ENCODE results near the gene RPS17. TPM values are rescaled to one million over a fixed set of nuclear protein-coding genes. Genes with fewer than 3 reads are reported as not detected.

The RPS17 gene
- total RNA-seq, 1 donor from 2014 or later: 3,227 TPM

DNA sequence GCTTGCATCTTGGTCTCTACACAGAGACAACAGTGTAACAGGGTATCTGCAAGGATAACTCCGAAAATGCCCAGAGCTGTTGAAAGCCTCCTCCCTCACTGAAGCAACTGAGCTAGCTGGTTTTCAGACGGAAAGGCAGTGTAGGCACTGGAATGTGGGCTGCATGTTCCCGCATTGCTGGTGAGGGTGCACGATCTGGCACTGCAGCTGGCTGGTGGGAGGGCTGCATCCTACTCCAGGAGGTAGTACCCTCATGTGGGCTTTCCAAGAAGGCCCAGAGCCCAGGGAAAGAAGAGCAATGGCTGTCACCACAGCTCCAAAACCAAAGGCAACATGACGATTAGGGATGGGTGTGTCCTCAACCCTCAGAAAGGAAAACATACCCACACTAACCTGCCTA lies 28.7 kb upstream of the RPS17 start:
- Mint-ChIP-seq H3K27me3 (peaks cover 22% of the 10 kb centered on the region), H3K27ac (no peak overlapping the region), H3K9me3 (no peaks in the 10 kb centered on the region), H3K4me1 (no peaks in the 10 kb centered on the region), H3K36me3 (ENCODE audit: low read depth) (no peaks in the 10 kb centered on the region), H3K4me3 (no peak overlapping the region)
- DNase-seq (no peak), ATAC-seq (ENCODE audit: low read depth) (no peak)
- CTCF ChIA-PET: no interaction called here
- TF ChIP-seq, protein P1, sequence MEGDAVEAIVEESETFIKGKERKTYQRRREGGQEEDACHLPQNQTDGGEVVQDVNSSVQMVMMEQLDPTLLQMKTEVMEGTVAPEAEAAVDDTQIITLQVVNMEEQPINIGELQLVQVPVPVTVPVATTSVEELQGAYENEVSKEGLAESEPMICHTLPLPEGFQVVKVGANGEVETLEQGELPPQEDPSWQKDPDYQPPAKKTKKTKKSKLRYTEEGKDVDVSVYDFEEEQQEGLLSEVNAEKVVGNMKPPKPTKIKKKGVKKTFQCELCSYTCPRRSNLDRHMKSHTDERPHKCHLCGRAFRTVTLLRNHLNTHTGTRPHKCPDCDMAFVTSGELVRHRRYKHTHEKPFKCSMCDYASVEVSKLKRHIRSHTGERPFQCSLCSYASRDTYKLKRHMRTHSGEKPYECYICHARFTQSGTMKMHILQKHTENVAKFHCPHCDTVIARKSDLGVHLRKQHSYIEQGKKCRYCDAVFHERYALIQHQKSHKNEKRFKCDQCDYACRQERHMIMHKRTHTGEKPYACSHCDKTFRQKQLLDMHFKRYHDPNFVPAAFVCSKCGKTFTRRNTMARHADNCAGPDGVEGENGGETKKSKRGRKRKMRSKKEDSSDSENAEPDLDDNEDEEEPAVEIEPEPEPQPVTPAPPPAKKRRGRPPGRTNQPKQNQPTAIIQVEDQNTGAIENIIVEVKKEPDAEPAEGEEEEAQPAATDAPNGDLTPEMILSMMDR (IDR thresholded peaks at IDR 0.05): no peak
- POLR2A ChIA-PET: no interaction called here
- intact Hi-C loops (cut with micrococcal nuclease): no loop called here

DNA sequence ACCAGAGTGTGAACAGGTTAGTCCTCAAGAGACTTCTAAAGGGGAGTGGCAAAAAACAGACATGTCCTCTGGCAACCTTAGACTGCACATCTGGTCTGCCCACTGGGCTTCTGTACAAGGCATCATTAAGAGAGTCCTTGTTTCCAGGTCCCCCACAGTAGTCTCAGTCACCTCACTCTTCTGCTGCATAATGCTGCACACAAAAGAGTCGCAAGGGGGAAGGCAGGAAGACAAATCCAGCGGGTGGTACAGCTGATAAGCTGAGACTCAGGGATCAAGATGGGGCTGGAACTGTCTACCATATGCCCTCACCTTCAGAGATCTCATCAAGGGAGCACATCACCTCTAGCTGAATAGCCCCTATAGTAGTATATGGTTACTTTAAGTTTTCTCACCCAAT lies 27.4 kb upstream of the RPS17 start:
- H3K9me3 Mint-ChIP-seq: no peaks in the 10 kb centered on the region
- no peak overlapping the region for H3K4me3 Mint-ChIP-seq
- TF ChIP-seq, protein P1 (IDR thresholded peaks at IDR 0.05): no peak
- peaks cover 17% of the 10 kb centered on the region for H3K27me3 Mint-ChIP-seq
- ChIA-PET CTCF (no interaction called here), POLR2A (no interaction called here)
- no peak for ATAC-seq (ENCODE audit: low read depth)
- no peaks in the 10 kb centered on the region for H3K36me3 Mint-ChIP-seq (ENCODE audit: low read depth)
- H3K4me1 Mint-ChIP-seq: no peaks in the 10 kb centered on the region
- DNase-seq: no peak
- H3K27ac Mint-ChIP-seq: no peak overlapping the region
- intact Hi-C loops (cut with micrococcal nuclease): no loop called here

DNA sequence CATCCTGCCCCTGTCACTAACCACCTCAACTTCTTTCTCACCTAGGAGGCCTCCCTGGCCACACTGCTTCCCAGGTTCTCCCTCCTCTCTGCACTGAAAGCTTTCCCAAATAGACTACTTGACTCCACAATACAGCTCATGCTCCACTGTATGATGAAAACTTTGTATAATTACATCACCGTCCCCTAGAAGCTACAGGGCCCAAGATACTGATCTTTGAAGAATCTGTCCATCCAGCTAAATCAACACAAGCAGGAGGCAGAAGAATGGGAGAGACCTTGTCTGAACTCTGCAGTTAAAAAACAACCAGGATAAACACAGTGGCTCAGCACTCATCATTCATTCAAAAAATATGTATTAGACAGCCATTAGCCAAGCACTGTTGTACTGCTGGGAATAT lies 26.4 kb upstream of the RPS17 start:
- peaks cover 12% of the 10 kb centered on the region for H3K27me3 Mint-ChIP-seq
- POLR2A ChIA-PET: no interaction called here

DNA sequence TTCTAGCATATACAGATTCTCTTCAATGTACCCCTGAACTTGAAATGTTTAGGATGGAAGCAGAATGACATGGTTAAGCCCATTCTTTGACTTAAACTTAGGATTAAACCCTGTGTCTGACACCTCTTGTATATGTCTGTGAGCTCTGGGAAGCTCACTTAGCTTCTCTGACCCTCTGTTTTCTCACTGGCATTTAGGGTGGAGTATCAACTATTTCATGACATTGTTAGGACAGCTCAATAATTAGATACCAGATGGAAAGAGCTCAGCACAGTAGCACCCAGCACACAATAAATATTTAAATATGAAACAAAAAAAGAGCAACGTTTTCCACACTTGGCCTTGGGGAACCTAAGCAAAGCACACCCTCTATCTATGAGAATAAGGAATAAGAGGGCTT lies 18.2 kb upstream of the RPS17 start:
- Mint-ChIP-seq H3K36me3 (ENCODE audit: low read depth) (no peaks in the 10 kb centered on the region), H3K4me1 (no peaks in the 10 kb centered on the region), H3K9me3 (no peaks in the 10 kb centered on the region), H3K27ac (no peak overlapping the region), H3K27me3 (no peaks in the 10 kb centered on the region), H3K4me3 (no peak overlapping the region)
- DNase-seq (no peak), ATAC-seq (ENCODE audit: low read depth) (no peak)
- ChIA-PET CTCF (no interaction called here), POLR2A (no interaction called here)
- intact Hi-C loops (cut with micrococcal nuclease): no loop called here
- TF ChIP-seq, protein P1 (IDR thresholded peaks at IDR 0.05): no peak

More for the DNA sequence above, 26.4 kb upstream of the RPS17 start:
- Mint-ChIP-seq H3K4me1 (no peaks in the 10 kb centered on the region), H3K4me3 (no peak overlapping the region), H3K27ac (no peak overlapping the region), H3K9me3 (no peaks in the 10 kb centered on the region), H3K36me3 (ENCODE audit: low read depth) (no peaks in the 10 kb centered on the region)
- DNase-seq: no peak
- ATAC-seq (ENCODE audit: low read depth): no peak
- TF ChIP-seq, protein P1 (IDR thresholded peaks at IDR 0.05): no peak
- intact Hi-C loops (cut with micrococcal nuclease): no loop called here
- CTCF ChIA-PET: no interaction called here

DNA sequence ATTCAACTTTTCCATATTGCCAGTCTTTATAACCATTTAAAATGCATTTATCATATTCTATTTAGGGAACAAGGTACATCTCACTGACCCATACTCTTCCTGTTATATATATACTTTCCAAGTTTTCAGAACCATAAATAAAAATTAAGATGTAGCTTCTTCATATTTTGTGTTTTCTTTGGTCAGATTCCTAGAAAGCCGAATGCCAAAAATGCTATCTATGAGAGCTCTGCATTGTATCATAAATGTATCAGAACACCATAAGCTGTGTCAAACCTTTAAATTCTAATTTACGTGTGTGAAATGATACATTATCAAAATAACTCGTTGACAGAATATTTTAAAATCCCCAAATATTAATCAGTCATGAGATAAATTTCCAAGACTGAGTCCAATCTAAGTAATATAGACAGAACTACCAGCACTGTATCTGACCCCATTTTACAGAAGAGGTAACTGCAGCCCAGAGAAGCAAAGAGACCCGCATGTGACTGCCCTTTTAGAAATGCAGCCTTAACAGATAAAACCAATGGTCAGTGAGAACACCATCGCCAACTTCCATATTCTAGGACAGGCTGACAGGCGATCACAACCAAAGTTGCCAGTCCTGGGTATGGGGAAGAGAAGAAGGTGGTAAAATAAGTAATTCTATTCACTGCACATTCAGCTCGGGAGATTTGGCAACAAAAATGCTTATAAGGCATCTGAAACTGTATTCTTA lies 16.2 kb upstream of the RPS17 start:
- H3K36me3 Mint-ChIP-seq (ENCODE audit: low read depth): no peaks in the 10 kb centered on the region
- TF ChIP-seq, protein P1 (IDR thresholded peaks at IDR 0.05): no peak
- no peaks in the 10 kb centered on the region for H3K9me3 Mint-ChIP-seq
- H3K27me3 Mint-ChIP-seq: peaks cover 2% of the 10 kb centered on the region
- CTCF ChIA-PET: no interaction called here
- peaks cover 4% of the 10 kb centered on the region for H3K4me1 Mint-ChIP-seq
- no peak overlapping the region for H3K27ac Mint-ChIP-seq
- no peak overlapping the region for H3K4me3 Mint-ChIP-seq
- no peak for ATAC-seq (ENCODE audit: low read depth)
- POLR2A ChIA-PET: no interaction called here
- intact Hi-C loops (cut with micrococcal nuclease): no loop called here
- no peak for DNase-seq

All from activated B cell treated with CpG ODN at 0.5 μM for 24 hours (primary cell).